GM12892 (cell line): Measurements from ENCODE around the gene GRIA4.

ENCODE experiments used
- POLR2A ChIP-seq: IDR thresholded peaks from 2 replicates; pipeline ENCODE4 v1.6.1; 2011; ENCODE audit warnings: low read depth, low read length, control low read depth
- POLR2AphosphoS5 ChIP-seq: IDR thresholded peaks from 2 replicates; pipeline ENCODE4 v1.6.1; 2011; ENCODE audit warnings: low read depth, low read length, control low read depth
- TAF1 ChIP-seq: IDR thresholded peaks from 2 replicates; pipeline ENCODE4 v1.6.1; 2011; ENCODE audit warnings: low read depth, mild to moderate bottlenecking, control low read depth, low read length, borderline replicate concordance

GRCh38 chr11:105793092-105793491 lies 183.2 kb downstream of the GRIA4 start:
- TF ChIP-seq TAF1 (no peak), POLR2A (no peak), POLR2AphosphoS5 (no peak)
